Measurements from ENCODE around the gene RNF220.
"Not testable (repeated sequence)": the region's sequence is repeated elsewhere in the genome, so short reads cannot be mapped to it uniquely, and the experiment has no call there.

RNF220 gene

DNA sequence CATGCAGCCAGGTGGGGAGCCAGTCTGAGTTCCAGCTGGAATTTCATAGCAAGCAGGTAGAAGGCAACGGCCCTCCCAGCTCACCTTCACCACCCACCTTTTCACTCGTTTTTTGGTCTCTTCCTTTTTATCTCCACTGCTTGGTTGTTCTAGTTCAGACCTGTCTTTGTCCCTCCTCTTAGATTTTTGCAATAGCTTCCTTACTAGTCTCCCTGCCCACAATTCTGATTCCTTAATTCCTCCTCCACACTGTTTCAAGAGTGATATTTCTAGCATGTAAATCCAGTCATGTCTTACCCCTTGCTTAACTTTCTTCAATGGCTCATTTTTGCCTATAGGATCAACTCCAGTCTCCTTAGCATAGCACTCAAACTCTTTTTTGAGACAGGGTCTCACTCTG, 149.7 kb downstream of the RNF220 start:
- no peak for DNase-seq

DNA sequence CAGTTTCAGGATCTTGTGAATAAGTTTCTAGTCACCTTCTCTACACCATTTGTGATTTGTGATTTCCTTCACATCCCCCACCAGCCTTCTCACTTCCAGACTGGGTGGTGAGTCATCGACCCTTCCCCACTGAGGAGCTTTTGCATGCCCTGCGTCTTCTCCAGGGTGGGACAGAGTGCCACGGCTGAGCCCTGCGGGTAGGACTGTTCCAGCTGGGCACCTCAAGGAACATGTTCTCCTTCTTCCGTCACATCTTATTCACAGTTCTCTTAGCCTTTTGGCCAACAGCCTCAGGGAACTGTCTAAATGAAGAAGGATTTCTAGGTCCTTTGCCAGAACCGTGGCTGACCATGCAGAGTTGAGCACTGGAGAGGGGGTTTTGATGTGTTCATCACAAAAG, 152.7 kb downstream of the RNF220 start:
- DNase-seq = no peak

- no peak for DNase-seq
Measured at GRCh38 chr1:44558883-44559282, 153.8 kb downstream of the RNF220 start.

DNA sequence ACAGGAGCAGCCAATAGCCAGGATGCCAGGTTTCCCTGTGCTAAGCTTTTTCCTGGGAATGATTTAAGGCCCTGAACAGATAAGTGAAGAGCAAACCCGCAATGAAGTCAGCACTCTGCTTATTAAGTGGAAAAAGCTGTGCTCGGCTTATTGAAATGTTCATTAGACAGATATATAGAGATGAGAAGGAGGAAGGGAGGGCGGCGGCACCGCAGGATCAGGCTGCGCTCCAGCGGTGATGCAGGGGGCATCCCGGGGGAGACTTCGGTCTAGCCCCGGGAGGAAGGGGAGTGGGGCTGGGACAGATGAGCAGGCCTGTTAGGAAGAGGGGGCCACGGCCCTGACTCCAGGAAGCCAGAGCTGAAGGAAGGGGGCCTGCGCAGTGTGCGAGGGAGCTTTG, 154.3 kb downstream of the RNF220 start:
- DNase-seq = no peak

GRCh38 chr1:44559913-44560312, 154.9 kb downstream of the RNF220 start:
- DNase-seq = no peak

DNA sequence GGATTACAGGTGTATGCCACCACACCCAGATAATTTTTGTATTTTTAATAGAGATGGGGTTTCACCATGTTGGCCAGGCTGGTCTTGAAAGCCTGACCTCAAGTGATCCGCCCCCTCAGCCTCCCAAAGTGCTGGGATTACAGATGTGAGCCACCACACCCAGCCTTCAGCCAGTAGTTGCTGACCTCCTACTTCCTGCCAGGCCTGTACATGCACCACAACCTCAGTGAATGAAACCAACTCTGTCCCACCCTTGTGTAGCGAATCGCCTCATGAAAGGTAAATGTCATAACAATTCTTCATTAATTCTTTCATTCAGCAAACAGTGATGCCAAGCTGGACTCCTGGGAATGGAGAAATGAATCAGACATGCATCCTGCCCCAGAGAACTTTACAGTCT, 155.6 kb downstream of the RNF220 start:
- not testable (repeated sequence) for DNase-seq

- no peak for DNase-seq
Measured at GRCh38 chr1:44565259-44565750, 160.2 kb downstream of the RNF220 start.

DNA sequence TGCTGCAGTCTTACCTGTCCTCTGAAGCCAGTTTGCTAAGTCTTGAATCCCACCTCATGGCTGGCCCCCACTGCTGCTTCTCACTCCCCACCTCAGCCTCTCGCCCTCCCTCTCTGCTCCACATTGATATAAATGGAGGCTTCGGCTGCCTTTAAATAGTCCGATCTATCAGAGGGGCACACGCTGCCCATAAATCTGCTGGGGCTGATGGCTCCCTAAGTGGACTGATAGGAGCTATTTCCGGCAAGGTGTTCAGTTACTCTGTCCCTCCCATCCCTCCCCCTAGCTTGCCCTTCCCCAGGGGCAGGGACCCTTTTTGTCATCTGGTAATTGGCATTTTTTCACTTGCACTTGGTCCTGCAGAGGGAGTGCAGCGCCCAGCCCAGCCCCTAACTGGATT, 160.8 kb downstream of the RNF220 start:
- no peak for DNase-seq

- no peak for DNase-seq
Measured at GRCh38 chr1:44566281-44567046, 161.4 kb downstream of the RNF220 start.

DNA sequence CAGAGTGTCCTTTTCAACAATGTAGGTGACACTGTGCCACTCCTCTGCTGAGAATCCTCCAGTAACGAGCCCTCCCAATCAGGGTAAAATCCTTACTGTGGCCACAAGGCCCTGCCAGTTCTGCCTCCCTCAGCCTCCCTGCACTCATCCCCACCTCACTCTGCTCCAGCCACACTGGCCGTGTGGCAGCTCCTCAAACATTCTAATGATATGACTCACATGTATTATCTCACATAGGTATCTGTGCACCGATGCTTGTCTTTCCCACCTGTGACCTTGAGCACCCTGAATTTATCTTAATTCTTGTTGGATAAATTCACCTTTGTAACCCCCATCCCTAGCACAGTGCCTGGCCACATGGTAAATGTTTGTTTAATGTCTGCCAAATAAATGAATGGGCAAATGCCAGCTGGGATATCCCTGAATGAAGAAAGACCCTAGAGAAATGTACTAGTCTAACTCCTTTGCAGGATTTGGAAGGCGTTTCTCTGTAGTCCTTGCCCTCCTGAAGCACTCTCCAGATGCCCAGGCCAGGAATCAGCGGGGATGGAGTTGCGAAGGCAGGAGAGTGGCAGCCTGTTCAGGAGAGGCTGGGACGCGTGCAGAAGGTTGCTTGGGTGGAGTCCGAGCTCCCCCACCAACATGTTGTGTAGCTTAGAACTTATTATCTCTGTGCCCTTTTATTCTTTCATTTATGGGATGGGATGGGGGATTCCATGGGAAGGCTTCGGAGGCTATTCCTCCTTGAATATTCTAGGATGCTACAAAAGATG, 163.3 kb downstream of the RNF220 start:
- DNase-seq = no peak

- no peak for DNase-seq
Measured at GRCh38 chr1:44569491-44569890, 164.4 kb downstream of the RNF220 start.

DNA sequence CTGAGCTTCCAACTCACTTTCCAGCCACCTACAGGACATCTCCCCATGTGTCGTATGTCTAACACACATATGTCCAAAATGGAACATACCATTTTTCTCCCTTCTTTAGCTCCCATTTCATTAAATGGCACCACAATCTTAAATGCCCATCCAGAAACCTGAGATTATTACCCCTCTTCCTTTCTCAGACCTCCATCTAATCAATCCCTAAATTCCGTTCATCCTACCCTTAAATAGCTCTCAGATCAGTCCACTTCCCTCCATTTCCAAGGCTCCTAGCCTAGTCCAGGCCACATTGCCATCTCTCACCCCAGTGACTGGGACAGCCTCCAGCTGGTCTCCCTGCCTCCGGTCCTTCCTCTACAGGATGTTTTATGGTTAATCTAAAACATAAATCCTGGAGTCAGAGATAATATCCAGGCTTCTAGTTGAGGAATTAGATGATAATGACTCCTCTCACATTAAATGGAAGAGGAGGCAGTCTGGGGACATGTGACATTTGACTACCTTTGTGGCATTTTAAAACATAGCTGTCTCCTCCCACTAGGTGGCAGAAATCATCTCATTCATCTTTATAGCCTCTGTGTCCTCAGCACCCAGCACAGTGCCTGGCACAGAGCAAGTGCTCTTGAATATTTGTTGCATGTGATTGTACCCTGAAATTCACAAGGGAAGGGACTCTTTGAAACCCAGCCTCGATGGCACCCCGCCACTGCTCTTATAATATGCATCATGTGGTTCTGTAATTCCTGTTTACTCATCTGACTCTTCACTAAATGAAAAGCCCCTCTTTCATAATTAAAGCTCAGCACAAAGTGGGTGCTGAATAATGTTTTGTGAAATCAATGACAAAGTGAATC, 166.9 kb downstream of the RNF220 start:
- DNase-seq = peak in 1 of 2 donors; percentile 4

DNA sequence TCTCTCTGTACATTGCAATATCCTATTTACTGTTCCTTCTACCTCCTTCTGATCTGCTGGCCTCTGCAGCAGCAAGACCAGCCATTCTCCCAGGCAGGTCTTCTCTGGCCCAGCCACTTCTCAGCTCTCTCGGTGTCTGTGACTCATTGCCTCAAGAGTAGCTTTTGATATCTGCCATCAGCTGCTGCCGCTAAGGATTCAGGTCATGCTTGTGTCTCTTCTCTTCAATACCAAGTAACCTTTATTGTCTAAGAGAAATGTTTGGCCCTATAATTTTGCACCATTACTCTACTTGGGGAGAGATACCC, 167.5 kb downstream of the RNF220 start:
- DNase-seq = no peak

DNA sequence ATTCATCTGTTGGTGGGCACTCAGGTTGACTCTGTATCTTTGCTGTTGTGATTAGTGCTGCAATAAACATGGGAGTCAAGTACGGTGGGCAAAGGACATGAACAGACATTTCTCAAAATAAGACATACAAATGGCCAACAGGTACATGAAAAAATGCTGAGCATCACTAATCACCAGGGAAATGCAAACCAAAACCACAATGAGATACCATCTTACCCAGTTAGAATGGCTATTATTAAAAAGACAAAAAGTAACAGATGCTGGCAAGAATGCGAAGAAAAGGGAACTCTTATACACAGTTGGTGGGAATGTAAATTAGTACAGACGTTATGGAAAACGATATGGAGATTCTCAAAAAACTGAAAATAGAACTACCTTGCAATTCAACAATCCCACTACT, 170.3 kb downstream of the RNF220 start:
- no peak for DNase-seq

- DNase-seq = no peak
Measured at GRCh38 chr1:44576456-44577150, 171.5 kb downstream of the RNF220 start.

- DNase-seq = no peak
Measured at GRCh38 chr1:44581205-44581604, 176.2 kb downstream of the RNF220 start.

GRCh38 chr1:44584167-44584566, 179.1 kb downstream of the RNF220 start:
- DNase-seq = no peak

- no peak for DNase-seq
Measured at GRCh38 chr1:44585315-44585920, 180.4 kb downstream of the RNF220 start.

DNA sequence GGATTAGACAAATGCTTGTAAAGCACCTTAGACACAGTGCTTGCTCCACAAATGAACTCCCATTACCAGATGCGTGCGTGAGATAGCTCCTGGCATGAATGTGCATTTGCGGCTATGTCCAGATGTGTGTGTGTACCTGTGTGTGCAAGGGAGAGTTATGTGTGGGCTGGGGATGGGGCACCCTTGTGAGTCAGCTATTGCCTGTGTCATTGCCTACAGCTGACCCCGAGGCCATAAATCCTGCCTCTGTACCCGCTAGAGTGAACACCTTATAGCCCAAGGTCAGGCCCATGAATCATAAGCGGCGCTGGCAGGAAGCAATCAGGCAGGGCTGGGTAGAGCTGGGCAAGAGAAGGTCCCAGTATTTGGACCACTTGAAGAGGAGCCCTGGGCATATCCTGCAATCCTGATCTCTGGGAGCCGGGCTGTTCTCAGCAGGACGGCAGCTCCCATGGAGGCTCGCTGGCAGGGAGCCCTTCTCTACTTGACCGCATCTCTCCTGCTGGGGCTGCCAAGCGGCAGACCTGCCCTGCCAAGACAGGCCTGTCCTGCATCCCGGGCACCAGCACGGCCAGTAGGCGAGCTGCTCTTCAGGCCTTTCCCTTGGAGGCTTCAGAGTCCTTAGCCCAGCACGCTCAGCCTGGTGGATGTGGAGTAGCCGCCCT, 182.9 kb downstream of the RNF220 start:
- no peak for DNase-seq

DNA sequence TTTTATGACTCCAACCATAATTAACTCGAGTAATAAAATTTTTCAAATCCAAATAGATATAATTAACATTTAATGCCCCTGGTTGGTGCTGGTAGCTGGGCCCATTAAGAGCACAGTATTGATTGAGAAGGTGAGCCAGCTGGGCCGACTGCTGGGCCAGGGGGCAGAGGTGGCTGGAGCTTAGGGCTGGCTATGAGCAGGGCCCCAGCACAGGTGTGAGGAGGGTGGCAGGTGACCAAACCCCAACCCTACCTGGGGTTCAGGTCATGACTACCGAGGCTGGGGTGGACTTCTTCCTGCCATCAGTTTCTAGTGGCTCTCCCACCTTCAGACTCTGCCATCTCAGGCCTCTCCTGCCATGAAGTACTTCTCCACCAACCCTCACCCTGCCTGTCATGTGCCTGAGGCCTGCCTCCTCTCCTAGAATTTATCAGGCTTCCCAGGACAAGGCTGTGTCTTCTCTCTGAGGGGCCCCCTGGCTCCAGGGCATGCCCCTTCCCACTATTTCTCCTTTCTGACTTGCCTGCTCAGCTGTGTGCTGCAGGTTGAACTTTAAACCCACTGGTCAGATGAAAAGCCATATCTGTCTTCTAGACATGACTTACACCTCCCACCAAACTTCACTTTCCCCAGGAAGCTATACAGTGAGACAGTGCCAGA, 183.6 kb downstream of the RNF220 start:
- no peak for DNase-seq

- DNase-seq = no peak
Measured at GRCh38 chr1:44590475-44590874, 185.4 kb downstream of the RNF220 start.
